ENCODE data around the gene ZNF613. TPM values are rescaled to one million over a fixed set of nuclear protein-coding genes. Genes with fewer than 3 reads are reported as not detected.

The ZNF613 gene
- total and polyA plus RNA-seq, 4 donors, result 1.1 to 2.8 (median 2.0) TPM

GRCh38 chr19:51904331-51905165 is 22.7 kb upstream of the ZNF613 start, which contains the start of gene ZNF649:
Gene ZNF649, minus strand, starts transcription at chr19:51905017. Its CDS starts 4,910 bp downstream, at chr19:51900107.
- Histone ChIP-seq H3K36me3 (ENCODE audit: control insufficient read depth in 4 of 4, insufficient read depth in 3 of 4, low read depth in 1 of 4, low read length in 3 of 4) (peaks cover 0 to 20% (median 14%) of the 10 kb centered on the region in 4 donors), H3K9ac (ENCODE audit: low read depth in 1 of 2, low read length in 2 of 2) (peak within 1 kb of the TSS; percentile 55 to 79), H3K27ac (ENCODE audit: low read depth in 1 of 2, low read length in 2 of 2) (peak within 1 kb of the TSS; percentile 33 to 72), H3K27me3 (ENCODE audit: control insufficient read depth in 4 of 4, insufficient read depth in 4 of 4, low read length in 3 of 4) (no peaks in the 10 kb centered on the region), H3K4me3 (ENCODE audit: low read depth in 1 of 3, low read length in 3 of 3) (peak within 1 kb of the TSS; percentile 85 to 91 (median 86)), H3K4me1 (ENCODE audit: control insufficient read depth in 4 of 4, insufficient read depth in 4 of 4, low read length in 3 of 4) (peaks cover 2 to 9% (median 5%) of the 10 kb centered on the region in 4 donors), H3K9me3 (ENCODE audit: control insufficient read depth in 4 of 4, low read length in 3 of 4) (peaks cover 26 to 49% (median 31%) of the 10 kb centered on the region in 4 donors)
- peak; percentile 80 for DNase-seq (ENCODE audit: low spot score)
- WGBS, result under 1% methylated on average over 43 of the region's 43 CpGs
- TF ChIP-seq ZBTB33 (IDR thresholded peaks at IDR 0.05), result peak; percentile 22
- peak; percentile 36 to 38 for TF ChIP-seq RAD21 (IDR thresholded peaks at IDR 0.05)
- TF ChIP-seq MAX (IDR thresholded peaks at IDR 0.05), result peak; percentile 67
- TF ChIP-seq HNF4A (conservative IDR thresholded peaks at IDR 0.05), result peak in 1 of 2 donors; percentile 20
- no peak for TF ChIP-seq ATF3 (IDR thresholded peaks at IDR 0.05)
- TF ChIP-seq REST (IDR thresholded peaks at IDR 0.05), result no peak
- no peak for TF ChIP-seq HNF4G (IDR thresholded peaks at IDR 0.05)
- TF ChIP-seq GABPA (IDR thresholded peaks at IDR 0.05 in 1 of 2, conservative IDR thresholded peaks at IDR 0.05 in 1 of 2), result peak in 1 of 2 donors; percentile 72
- TF ChIP-seq RXRA (IDR thresholded peaks at IDR 0.05), result peak in 1 of 2 donors; percentile 47
- peak; percentile 100 for TF ChIP-seq YY1 (IDR thresholded peaks at IDR 0.05)
- TF ChIP-seq FOXA2 (IDR thresholded peaks at IDR 0.05), result no peak
- TF ChIP-seq JUND (IDR thresholded peaks at IDR 0.05), result no peak
- no peak for TF ChIP-seq TAF1 (conservative IDR thresholded peaks at IDR 0.05)
- TF ChIP-seq CTCF (IDR thresholded peaks at IDR 0.05; ENCODE audit: low read depth, low read length, missing input control), result no peak
- TF ChIP-seq FOXA1 (IDR thresholded peaks at IDR 0.05), result no peak

All from liver (tissue), 9 donors.